ENCODE measurements around the gene HTT.

Gene HTT

DNA sequence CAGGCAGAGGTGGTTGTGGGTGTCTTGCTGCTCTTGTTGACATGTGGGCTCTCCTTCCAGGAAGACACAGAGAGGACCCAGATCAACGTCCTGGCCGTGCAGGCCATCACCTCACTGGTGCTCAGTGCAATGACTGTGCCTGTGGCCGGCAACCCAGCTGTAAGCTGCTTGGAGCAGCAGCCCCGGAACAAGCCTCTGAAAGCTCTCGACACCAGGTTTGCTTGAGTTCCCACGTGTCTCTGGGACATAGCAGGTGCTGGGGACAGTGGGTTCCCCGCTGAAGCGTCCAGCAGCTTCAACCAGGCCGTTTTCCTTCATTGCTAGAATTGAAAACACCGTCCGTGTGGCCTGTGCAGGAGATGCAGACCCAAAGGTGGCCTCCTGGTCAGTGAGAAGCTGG is 148.9 kb downstream of the HTT start:
- TF ChIP-seq, protein P1, sequence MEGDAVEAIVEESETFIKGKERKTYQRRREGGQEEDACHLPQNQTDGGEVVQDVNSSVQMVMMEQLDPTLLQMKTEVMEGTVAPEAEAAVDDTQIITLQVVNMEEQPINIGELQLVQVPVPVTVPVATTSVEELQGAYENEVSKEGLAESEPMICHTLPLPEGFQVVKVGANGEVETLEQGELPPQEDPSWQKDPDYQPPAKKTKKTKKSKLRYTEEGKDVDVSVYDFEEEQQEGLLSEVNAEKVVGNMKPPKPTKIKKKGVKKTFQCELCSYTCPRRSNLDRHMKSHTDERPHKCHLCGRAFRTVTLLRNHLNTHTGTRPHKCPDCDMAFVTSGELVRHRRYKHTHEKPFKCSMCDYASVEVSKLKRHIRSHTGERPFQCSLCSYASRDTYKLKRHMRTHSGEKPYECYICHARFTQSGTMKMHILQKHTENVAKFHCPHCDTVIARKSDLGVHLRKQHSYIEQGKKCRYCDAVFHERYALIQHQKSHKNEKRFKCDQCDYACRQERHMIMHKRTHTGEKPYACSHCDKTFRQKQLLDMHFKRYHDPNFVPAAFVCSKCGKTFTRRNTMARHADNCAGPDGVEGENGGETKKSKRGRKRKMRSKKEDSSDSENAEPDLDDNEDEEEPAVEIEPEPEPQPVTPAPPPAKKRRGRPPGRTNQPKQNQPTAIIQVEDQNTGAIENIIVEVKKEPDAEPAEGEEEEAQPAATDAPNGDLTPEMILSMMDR (IDR thresholded peaks at IDR 0.05; ENCODE audit: low read depth, low read length) = no peak
- H3K4me3 ChIP-seq (ENCODE audit: low read depth, low read length) = no peak overlapping the region

GRCh38 chr4:3223956-3224748 is 149.7 kb downstream of the HTT start:
- TF ChIP-seq, protein P1 (IDR thresholded peaks at IDR 0.05; ENCODE audit: low read depth, low read length) = no peak
- H3K4me3 ChIP-seq (ENCODE audit: low read depth, low read length) = no peak overlapping the region

- H3K4me3 ChIP-seq (ENCODE audit: low read depth, low read length) = no peak overlapping the region
- TF ChIP-seq, protein P1 (IDR thresholded peaks at IDR 0.05; ENCODE audit: low read depth, low read length) = no peak
Measured at GRCh38 chr4:3225071-3225850, 150.8 kb downstream of the HTT start.

DNA sequence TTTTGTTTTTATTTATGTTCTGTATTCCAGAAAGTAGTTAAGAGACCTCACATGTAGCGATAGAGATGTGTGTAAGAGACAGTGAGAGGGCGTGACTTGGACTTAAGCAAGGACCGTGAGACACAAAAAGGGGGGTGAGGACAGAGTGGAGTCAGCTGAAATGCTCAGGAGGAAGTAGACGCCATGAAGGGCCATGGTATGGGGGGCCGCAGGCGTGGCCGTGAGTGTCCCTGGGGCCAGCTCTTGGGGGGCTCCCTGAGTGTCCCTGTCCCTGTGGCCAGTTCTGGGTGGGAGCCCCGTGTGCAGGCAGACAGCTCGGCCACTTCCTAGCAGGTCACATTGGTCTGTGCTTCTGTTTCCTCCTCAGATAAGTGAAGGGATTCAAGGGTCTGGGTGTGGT is 151.5 kb downstream of the HTT start:
- H3K4me3 ChIP-seq (ENCODE audit: low read depth, low read length) = no peak overlapping the region
- TF ChIP-seq, protein P1 (IDR thresholded peaks at IDR 0.05; ENCODE audit: low read depth, low read length) = no peak

DNA sequence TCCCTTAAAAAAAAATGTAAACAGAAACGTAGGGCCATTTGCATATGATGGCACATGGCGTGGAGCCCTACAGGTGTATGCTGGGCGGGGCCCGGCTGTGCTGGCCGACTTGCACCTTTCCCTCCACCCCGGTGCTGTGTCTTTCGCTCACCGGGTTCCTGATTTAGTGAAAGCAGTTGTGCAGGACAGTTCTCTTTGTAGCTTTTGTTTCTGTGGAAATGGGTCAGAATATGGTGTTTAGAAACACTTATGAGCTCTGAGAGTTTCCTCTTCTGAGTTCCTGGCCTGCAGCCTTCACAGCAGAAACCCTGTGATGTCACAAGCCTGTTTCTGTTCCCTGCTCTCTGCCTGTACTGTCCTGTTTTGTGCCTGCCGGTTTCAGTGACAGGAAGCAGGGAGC is 152.0 kb downstream of the HTT start:
- TF ChIP-seq, protein P1 (IDR thresholded peaks at IDR 0.05; ENCODE audit: low read depth, low read length) = no peak
- H3K4me3 ChIP-seq (ENCODE audit: low read depth, low read length) = no peak overlapping the region

DNA sequence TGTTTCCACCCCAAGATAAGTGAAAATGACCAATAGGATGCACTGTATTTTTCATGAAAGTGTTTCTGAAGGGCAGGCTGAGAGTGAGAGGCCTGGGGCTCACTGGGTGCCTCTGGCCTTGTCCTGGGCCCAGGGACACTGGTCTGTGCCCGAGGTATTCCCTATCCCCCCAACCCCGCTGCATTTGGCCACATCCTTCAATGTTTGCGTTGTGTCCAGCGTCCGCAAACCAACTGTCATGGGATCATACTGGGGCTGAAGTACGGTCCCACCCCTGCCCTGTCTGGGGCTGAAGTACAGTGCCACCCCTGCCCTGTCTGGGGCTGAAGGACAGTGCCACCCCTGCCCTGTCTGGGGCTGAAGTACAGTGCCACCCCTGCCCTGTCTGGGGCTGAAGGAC is 152.5 kb downstream of the HTT start:
- TF ChIP-seq, protein P1 (IDR thresholded peaks at IDR 0.05; ENCODE audit: low read depth, low read length) = no peak
- no peak overlapping the region for H3K4me3 ChIP-seq (ENCODE audit: low read depth, low read length)

Data from WI38 (cell line).